Spleen (tissue), 7 donors: ENCODE measurements around the gene FAM131C.

Source experiments
- CTCF ChIP-seq, 11 experiments: fragments of 200-600 bp in 7 of 11; fragments of 450-650 bp in 4 of 11; sonication (generic) in 4 of 11; IDR thresholded peaks in 8 of 11; conservative IDR thresholded peaks in 3 of 11; 1 replicate in 7 of 11; 2 replicates in 4 of 11; pipeline versions ENCODE4 v1.4.0 to v1.8.0; 2016 to 2021; ENCODE audit warnings: antibody characterized with exemption in 11 of 11, inconsistent platforms in 4 of 11, mild to moderate bottlenecking in 1 of 11
- POLR2A ChIP-seq, 3 donors: fragments of 450-650 bp; IDR thresholded peaks; one replicate each; pipeline ENCODE4 v1.5.1; 2017; ENCODE audit warnings: antibody characterized with exemption in 3 of 3, mild to moderate bottlenecking in 1 of 3
- donor health status: DM: no; HTN: no; CAD: no; lungs with moderate emphysema.
- donor health status: DM: no; HTN: no; CAD: no.
- donor health status: DM: no; HTN: no; CAD: no.

GRCh38 chr1:16066245-16066644 is 7.2 kb downstream of the FAM131C start:
- TF ChIP-seq CTCF (IDR thresholded peaks at IDR 0.05 in 8 of 11, conservative IDR thresholded peaks at IDR 0.05 in 3 of 11): no peak
- no peak for TF ChIP-seq POLR2A (IDR thresholded peaks at IDR 0.05)
